GM21576 (cell line): ENCODE measurements around the gene PSMC5.

Source experiments
- ATAC-seq: cut with Tn5 transposase; IDR thresholded peaks from one replicate; pipeline ENCODE4 v1.9.1; 2021; ENCODE audit warnings: mild to moderate bottlenecking, moderate library complexity; ENCODE audit not compliant: unreplicated experiment

Gene PSMC5

GRCh38 chr17:63820963-63821561 lies 6.2 kb upstream of the PSMC5 start:
- ATAC-seq: no peak

GRCh38 chr17:63821804-63822203 lies 5.4 kb upstream of the PSMC5 start:
- ATAC-seq: no peak

- ATAC-seq: no peak
These were observed 4.7 kb upstream of the PSMC5 start for GRCh38 chr17:63822537-63822936.

- no peak for ATAC-seq
These were observed 3.4 kb upstream of the PSMC5 start for GRCh38 chr17:63823659-63824331.

- no peak for ATAC-seq
These were observed 2.9 kb upstream of the PSMC5 start for GRCh38 chr17:63824362-63824761.

- peak; percentile 6 for ATAC-seq
These were observed 696 bp upstream of the PSMC5 start for GRCh38 chr17:63826468-63827001.

- no peak for ATAC-seq
These were observed 580 bp downstream of the PSMC5 start for GRCh38 chr17:63827801-63828221.

GRCh38 chr17:63828936-63829335 lies 1.7 kb downstream of the PSMC5 start:
- no peak for ATAC-seq

GRCh38 chr17:63830278-63830677 lies 3.0 kb downstream of the PSMC5 start:
- ATAC-seq: no peak

GRCh38 chr17:63830904-63831491 lies 3.8 kb downstream of the PSMC5 start:
- ATAC-seq: no peak

GRCh38 chr17:63831505-63831904 lies 4.3 kb downstream of the PSMC5 start:
- ATAC-seq: no peak

- no peak for ATAC-seq
These were observed 4.8 kb downstream of the PSMC5 start for GRCh38 chr17:63832014-63832413.

GRCh38 chr17:63832455-63832854 lies 5.2 kb downstream of the PSMC5 start:
- no peak for ATAC-seq

GRCh38 chr17:63833026-63833740 lies 6.0 kb downstream of the PSMC5 start:
- no peak for ATAC-seq

- no peak for ATAC-seq
These were observed 6.6 kb downstream of the PSMC5 start for GRCh38 chr17:63833741-63834373.

- ATAC-seq: peak; percentile 55
These were observed 7.4 kb downstream of the PSMC5 start for GRCh38 chr17:63834431-63835166.

GRCh38 chr17:63835167-63835720 lies 8.0 kb downstream of the PSMC5 start:
- no peak for ATAC-seq

- no peak for ATAC-seq
These were observed 9.6 kb downstream of the PSMC5 start for GRCh38 chr17:63836811-63837210.

GRCh38 chr17:63837480-63837879 lies 10.2 kb downstream of the PSMC5 start:
- no peak for ATAC-seq
